NOMO-1 (cell line): ENCODE data around the gene M1AP.
A peak's percentile ranks its signal among the peaks of the same experiment; 100 is the strongest.

Source experiments
- DNase-seq, 2 experiments: peaks; one replicate each; lab custom pipeline; 2025; ENCODE audit not compliant: unreplicated experiment in 2 of 2; lab: John Stamatoyannopoulos, UW

The M1AP gene

DNA sequence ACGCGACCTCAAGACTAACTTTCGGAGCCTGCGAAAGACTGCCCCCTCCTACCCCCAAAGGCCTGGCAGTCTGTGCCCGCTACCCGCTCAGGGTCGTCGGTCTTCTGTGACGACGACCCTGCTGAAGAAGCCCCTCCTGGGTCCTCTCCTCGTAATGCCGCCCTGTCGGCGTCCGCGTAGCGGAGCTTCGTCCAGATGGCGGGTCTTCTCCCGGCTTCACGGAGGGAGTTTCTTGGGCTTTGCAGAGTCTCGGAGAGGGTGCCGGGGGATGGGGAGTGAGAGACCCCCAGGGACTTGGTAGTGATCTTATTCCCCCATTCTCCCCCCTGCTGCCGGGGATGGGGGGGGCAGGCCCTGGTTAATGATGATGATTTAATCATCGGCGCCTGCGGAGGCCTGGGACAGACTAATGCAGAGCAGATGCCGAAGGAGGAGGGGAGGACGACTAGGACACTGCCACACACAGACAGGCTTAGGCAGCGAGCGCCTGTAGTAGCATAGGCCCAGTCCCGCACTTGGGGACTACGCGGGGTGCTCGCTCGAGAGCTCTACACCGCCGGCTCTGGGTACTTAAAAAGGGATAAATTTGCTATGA lies 140.1 kb downstream of the M1AP start:
- DNase-seq, result peak in 1 of 2 experiments; percentile 19
